Activated naive CD4-positive, alpha-beta T cell treated with anti-CD3 and anti-CD28 coated beads, Interleukin-2, amount 50 U/mL, for 24 hours (primary cell): ENCODE measurements around the gene COMMD10.

Source experiments
- H3K27ac Mint-ChIP-seq: one replicate; pipeline ENCODE4 v1.8.0; 2021; ENCODE audit warnings: mild to moderate bottlenecking, mixed read lengths
- H3K27me3 Mint-ChIP-seq: one replicate; pipeline ENCODE4 v1.8.0; 2021; ENCODE audit warnings: mixed read lengths
- H3K36me3 Mint-ChIP-seq: one replicate; pipeline ENCODE4 v1.8.0; 2021; ENCODE audit warnings: mixed read lengths
- H3K4me1 Mint-ChIP-seq: one replicate; pipeline ENCODE4 v1.8.0; 2021; ENCODE audit warnings: mixed read lengths
- H3K4me3 Mint-ChIP-seq: one replicate; pipeline ENCODE4 v1.8.0; 2021; ENCODE audit warnings: mild to moderate bottlenecking, mixed read lengths
- H3K9me3 Mint-ChIP-seq: one replicate; pipeline ENCODE4 v1.8.0; 2021; ENCODE audit warnings: mixed read lengths

The COMMD10 gene

DNA sequence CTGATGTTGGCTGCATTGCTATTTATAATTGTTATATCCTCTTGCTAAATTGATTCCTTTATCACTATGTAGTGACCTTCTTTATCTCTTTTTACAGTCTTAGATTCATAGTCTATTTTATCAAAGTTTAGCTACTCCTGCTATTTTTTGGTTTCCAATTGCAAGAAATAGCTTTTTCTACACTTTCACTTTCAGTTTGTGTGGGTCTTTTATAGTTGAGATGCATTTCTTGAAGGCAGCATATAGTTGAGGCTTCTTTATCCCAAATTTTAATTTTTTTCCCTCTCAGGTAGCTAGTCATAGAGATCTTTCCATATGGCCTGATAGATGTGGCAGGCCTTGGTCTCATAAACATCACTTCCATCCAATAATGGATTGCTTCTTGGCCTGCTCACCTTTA lies 228.5 kb downstream of the COMMD10 start:
- Mint-ChIP-seq H3K4me1 (peaks cover 13% of the 10 kb centered on the region), H3K9me3 (no peaks in the 10 kb centered on the region), H3K36me3 (peaks cover 62% of the 10 kb centered on the region), H3K27me3 (no peaks in the 10 kb centered on the region), H3K27ac (no peak overlapping the region), H3K4me3 (no peak overlapping the region)

DNA sequence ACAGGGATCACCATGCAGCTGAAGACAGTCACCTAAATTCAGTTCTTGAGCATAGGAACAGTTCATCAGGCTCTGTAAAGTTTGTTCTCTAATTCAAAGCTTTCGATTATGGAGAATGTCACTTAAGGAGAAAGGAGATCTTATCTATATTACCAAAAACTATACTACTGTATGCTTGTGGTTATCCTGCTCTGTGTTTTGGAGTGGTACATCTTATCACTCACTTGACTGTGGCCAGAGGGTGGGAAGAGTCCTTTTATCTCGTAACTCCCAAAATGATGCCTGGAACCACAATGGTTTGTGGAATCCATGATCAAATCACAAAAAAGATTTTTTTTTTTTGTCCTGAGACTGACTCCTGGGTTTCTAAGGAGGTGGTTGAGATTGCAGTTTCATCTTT lies 230.7 kb downstream of the COMMD10 start:
- Mint-ChIP-seq H3K27me3 (no peaks in the 10 kb centered on the region), H3K36me3 (peaks cover 71% of the 10 kb centered on the region), H3K9me3 (peaks cover 2% of the 10 kb centered on the region)

DNA sequence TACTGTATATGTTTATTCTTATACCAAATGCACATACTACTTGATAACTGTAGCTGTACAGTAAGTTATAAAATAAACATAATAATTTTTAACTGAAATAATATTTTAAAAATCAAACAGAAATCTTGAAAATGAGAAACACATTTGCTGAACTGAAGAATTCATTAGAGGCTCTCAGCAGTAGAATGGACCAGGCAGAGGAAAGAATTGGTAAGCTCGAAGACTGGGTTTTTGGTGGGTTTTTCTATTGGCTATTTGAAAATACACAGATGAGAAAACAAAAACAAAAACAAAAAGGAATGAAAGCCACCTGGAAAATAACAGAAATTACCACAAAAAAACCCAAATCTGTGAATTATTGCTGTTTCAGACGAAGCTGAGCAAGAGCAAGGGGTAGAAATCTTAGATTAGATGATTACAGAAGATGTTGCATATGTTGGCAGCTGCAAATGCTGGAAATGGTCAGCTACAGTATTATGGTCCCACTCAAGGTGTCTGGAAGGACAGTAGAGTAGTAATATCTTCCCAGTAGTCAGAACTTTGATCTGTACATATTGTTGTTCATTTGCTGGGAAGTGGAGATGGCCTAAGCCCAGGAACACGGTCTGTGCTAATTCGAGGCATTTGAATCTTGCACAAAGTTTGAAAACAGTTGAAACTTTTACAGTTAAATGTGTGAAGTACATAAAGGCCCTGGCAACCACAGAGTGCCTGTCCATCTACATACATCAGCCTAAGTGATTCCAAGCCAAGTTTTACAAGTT lies 233.4 kb downstream of the COMMD10 start:
- no peak overlapping the region for H3K4me3 Mint-ChIP-seq
- peaks cover 74% of the 10 kb centered on the region for H3K36me3 Mint-ChIP-seq
- H3K27ac Mint-ChIP-seq = no peak overlapping the region
- H3K4me1 Mint-ChIP-seq = peaks cover 2% of the 10 kb centered on the region
- H3K9me3 Mint-ChIP-seq = peaks cover 14% of the 10 kb centered on the region
- H3K27me3 Mint-ChIP-seq = no peaks in the 10 kb centered on the region

More for the DNA sequence above, 230.7 kb downstream of the COMMD10 start:
- Mint-ChIP-seq H3K4me3 (no peak overlapping the region), H3K27ac (no peak overlapping the region), H3K4me1 (peaks cover 13% of the 10 kb centered on the region)

- Mint-ChIP-seq H3K4me1 (no peaks in the 10 kb centered on the region), H3K27ac (no peak overlapping the region), H3K36me3 (peaks cover 71% of the 10 kb centered on the region), H3K9me3 (peaks cover 20% of the 10 kb centered on the region), H3K4me3 (no peak overlapping the region), H3K27me3 (no peaks in the 10 kb centered on the region)
Observed at GRCh38 chr5:116320486-116320885, 235.7 kb downstream of the COMMD10 start.

DNA sequence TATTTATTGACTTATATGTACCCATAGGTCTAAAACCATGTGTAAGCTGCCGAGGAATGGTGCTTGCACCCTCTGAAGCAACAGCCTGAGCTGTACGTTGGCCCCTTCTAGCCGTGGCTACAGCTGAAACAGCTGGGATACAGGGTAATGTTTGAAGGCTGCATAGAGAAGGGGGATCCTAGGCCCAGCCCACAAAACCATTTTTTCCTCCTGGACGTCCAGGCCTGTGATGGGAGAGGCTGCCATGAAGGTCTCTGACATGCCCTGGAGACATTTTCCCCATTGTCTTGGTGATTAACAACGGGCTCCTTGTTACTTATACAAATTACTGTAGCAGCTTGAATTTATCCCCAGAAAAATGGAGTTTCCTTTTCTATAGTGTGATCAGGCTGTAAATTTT lies 244.7 kb downstream of the COMMD10 start:
- peaks cover 56% of the 10 kb centered on the region for H3K36me3 Mint-ChIP-seq
- no peak overlapping the region for H3K27ac Mint-ChIP-seq
- peaks cover 44% of the 10 kb centered on the region for H3K9me3 Mint-ChIP-seq
- H3K4me1 Mint-ChIP-seq = no peaks in the 10 kb centered on the region
- no peaks in the 10 kb centered on the region for H3K27me3 Mint-ChIP-seq
- H3K4me3 Mint-ChIP-seq = no peak overlapping the region

GRCh38 chr5:116340799-116341198 lies 256.0 kb downstream of the COMMD10 start:
- Mint-ChIP-seq H3K9me3 (peaks cover 49% of the 10 kb centered on the region), H3K27me3 (no peaks in the 10 kb centered on the region), H3K27ac (no peak overlapping the region), H3K4me3 (no peak overlapping the region), H3K36me3 (peaks cover 41% of the 10 kb centered on the region), H3K4me1 (no peaks in the 10 kb centered on the region)
